Measurements from ENCODE around the gene MTFP1.
"Not testable (repeated sequence)": the region's sequence is repeated elsewhere in the genome, so short reads cannot be mapped to it uniquely, and the experiment has no call there.

MTFP1 gene

DNA sequence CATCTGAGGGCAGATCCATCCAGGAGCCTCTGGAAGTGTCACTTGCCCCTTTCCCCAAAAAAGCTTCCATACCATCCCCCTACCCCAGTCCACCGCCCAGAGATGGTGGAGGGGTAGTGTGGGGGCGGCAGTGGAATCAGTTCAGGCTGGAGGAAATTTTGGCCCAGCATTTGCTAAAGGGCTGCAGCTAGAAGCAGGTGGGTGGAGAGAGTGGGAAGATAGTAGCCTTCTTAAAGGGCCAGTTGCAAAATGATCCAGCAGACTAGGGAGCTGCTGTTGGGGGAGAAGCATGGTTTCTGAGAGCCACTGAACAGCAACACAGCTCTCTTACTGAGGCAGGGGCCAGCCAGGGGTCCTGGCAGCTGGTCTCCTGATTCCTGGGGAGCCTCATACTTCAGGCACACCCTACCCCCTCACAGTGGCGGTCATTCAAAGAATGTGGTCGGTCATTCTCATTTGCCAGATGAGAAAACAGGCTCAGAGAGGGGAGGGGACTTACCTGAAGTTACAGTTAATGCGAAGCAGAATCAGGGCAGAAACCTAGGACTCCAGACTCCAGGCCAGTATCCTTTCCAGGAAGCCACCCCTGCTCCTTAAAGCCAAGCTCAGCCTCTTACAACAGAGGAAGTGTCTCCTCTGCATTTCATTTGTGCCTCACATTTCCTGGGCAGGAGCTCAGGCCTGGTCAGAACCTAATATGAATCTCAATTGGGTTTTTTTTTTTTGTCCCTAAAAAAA, 23.4 kb upstream of the MTFP1 start:
- DNase-seq (ENCODE audit: low read depth in 3 of 3): no peak

GRCh38 chr22:30402766-30403104, 22.8 kb upstream of the MTFP1 start:
- DNase-seq (ENCODE audit: low read depth in 3 of 3): not testable (repeated sequence)

- no peak for DNase-seq (ENCODE audit: low read depth in 3 of 3)
These were observed 21.3 kb upstream of the MTFP1 start for GRCh38 chr22:30404307-30404706.

DNA sequence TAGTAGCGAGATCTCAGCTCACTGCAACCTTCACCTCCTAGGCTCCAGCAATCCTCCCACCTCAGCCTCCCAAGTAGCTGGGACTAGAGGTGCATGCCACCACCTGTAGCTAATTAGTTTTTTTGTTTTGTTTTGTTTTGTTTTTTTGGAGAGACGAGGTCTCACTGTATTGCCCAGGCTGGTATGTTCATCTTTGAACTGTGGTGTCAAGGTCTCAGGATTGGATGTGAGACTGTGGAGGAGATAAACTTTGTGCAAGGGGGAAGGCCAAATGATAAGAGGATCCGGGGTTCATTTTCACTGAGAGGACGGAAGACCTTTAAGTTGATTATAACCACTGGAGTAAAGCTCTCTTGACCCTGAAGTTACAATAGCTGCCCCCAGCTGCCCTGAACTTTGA, 19.8 kb upstream of the MTFP1 start:
- no peak for DNase-seq (ENCODE audit: low read depth in 3 of 3)

DNA sequence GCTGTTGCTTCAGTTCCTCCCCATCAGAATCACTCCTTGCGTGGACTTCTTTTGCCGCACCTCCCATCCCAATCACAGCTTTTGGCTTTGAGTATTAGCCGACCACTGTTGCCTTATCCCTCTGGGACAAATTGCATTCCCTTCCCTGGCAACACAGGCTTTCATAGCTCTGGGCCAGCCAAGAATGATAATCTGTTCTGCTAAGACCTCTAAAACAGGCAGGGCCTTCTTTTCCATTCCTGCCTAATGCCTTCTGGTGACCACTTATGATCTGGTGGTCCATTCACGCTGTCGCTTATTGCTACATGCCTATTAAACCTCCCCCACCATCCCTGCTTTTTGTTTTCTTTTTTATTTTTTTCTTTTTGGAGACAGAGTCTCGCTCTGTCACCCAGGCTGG, 19.2 kb upstream of the MTFP1 start:
- DNase-seq (ENCODE audit: low read depth in 3 of 3): no peak

DNA sequence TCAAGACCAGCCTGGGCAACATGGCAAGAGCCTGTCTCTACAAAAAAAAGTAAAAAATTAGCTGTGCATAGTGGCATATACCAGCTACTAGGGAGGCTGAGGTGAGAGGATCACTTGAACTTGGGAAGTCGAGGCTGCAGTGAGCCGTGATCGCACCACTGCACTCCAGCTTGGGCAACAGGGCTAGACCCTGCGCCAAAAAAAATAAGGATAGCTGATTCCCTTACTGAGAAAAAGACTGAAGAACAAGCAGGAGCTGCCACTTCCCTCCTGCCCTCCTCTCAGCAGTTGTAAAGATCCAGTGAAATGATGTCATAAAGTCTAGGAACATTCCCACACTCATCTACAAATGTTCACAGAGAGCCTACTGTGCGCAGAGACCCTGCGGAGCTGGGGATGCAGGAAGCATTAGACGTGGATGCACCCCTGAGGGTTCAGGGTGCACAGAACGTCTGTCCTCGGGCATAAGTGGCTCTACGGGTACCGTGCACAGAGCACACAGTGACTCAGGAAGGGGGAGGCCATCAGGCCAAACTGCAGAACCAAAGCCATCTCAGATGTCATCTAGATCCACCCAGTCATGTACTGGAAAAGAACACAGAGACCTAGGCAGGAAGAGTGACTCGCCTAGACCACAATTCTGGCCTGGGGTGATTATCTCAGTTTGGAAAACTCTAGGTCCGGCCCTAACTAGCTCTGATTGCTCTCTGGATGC, 17.0 kb upstream of the MTFP1 start:
- DNase-seq (ENCODE audit: low read depth in 3 of 3): no peak

DNA sequence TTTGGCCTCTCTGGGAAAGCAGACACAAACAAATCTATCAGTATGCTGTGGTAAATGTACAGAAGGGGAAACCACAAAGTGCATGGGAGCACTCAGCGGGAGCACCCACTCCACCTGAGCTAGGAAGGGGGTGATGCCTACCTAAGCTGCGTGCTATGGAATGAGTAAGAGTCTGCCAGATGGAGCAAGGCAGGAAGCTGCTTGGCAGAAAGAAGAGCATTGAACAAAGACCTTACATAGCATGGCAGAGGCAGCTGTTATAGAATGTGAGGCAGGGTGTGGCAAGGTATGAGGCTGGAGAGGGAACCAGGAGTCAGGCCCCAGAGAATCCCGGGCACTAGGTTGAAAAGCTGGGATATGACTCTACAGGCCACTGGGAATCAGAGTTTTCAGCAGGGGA, 13.8 kb upstream of the MTFP1 start:
- DNase-seq (ENCODE audit: low read depth in 3 of 3): no peak

DNA sequence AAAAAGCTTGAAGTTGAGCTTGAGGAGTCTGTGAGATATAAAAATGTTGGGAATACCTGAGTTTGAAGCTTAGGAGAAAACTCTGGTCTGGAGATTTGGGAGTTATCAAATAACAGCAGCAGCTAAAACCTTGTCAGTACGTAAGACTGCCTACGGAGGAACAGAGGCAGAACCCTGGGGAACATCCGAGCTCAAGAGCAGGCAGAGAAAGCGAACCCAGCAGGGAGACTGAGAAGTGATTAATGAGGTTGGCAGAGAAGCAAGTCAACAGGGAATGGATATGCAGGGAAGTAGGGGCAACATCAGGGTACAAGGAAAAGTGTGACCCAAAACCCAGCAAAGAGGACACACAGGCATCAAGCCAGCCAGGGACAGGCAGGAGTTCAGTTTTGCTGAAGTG, 12.6 kb upstream of the MTFP1 start:
- DNase-seq (ENCODE audit: low read depth in 3 of 3): no peak

DNA sequence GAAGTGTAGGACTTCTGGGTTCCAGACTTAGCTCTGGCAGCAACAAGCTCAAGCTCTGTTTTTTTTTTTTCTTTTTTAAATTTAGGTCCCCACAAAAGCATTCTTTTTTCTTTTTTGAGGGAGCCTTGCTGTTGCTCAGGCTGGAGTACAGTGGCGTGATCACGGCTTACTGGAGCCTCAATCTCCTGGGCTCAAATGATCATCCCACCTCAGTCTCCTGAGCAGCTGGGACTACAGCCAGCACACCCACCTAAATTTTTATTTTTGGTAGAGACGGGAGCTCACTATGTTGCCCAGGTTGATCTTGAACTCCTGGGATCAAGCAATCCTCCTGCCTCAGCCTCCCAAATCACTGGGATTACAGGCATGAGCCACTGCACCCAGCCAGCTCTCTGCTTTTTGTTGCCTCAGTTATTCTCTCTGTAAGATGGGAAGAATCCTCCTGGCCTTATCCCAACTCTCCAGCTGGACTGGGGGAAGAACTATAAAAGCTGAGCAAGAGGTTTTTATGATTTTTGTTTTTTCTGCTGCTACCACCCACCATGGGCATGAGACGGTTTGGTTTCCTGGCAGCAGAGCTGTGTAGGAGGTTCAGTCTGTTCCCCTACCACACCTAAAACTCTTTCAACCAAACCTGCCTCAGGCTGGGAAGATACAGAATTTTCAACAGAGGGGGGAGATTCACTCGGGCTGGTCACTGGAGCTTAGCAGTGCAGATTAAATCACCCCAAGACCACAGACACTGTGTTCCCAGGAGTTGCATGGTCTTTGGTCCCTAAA, 11.6 kb upstream of the MTFP1 start:
- no peak for DNase-seq (ENCODE audit: low read depth in 3 of 3)

DNA sequence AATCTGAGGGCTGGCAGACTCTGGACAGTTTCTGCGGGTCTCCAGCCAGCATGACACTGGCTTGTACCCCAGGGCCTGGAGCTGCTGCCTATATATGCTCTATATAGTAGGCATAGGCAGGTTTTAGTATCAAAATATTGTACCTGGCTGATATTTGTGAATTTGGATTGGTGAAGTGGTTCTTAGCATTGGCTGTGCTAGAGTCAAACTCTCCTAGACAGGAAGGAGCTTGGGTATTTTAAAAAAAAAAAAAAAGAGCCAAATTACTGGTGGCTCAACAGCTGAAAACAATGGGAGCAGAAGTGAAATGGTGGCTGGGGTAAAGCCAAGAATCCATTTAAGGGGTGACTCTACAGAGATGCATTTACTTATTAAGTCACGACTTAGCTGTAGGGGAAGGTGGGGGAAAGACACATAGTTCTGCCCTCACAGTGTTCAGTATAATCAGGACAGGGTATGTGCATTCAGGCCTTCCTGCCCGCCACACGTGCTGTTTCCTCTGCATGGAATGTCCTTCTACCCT, 11.0 kb upstream of the MTFP1 start:
- DNase-seq (ENCODE audit: low read depth in 3 of 3): no peak

GRCh38 chr22:30416403-30416802, 9.2 kb upstream of the MTFP1 start:
- DNase-seq (ENCODE audit: low read depth in 3 of 3): no peak

GRCh38 chr22:30416837-30417236, 8.7 kb upstream of the MTFP1 start:
- no peak for DNase-seq (ENCODE audit: low read depth in 3 of 3)

DNA sequence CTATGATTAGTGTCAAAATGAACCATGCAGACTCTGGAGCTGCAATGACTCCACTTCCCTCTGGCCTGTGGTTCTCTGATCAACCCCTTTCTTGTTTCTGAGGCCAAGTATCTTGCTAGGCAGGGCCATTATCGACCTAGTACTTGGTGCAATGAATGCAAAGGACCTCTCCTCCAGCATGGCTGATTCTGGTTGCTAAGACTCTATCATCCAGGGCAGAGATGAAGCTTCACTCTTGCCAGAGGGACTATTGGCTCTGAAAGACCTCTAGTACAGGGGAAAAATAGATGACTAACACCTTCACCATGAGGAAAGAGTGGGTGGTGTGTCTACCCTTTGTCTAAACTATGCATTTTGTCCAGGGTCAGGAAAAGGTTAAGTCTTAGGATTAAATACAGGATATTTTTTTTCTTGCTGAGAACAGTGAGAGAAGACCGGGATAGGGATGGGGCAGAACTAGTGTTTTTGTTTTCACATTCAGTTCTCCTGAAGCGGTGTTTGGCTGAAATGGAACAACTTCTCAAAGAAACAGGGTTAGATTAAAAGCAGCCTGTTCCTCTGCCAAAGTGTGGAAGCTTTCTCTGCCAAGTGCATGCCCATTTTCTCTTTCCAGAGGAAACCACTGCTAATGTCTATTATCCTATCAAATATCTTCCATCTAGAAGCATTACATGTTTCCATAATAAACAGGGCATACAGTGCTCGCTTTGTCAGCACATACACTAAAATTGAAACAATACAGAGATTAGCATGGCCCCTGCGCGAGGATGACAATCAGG, 5.0 kb upstream of the MTFP1 start:
- no peak for DNase-seq (ENCODE audit: low read depth in 3 of 3)

DNA sequence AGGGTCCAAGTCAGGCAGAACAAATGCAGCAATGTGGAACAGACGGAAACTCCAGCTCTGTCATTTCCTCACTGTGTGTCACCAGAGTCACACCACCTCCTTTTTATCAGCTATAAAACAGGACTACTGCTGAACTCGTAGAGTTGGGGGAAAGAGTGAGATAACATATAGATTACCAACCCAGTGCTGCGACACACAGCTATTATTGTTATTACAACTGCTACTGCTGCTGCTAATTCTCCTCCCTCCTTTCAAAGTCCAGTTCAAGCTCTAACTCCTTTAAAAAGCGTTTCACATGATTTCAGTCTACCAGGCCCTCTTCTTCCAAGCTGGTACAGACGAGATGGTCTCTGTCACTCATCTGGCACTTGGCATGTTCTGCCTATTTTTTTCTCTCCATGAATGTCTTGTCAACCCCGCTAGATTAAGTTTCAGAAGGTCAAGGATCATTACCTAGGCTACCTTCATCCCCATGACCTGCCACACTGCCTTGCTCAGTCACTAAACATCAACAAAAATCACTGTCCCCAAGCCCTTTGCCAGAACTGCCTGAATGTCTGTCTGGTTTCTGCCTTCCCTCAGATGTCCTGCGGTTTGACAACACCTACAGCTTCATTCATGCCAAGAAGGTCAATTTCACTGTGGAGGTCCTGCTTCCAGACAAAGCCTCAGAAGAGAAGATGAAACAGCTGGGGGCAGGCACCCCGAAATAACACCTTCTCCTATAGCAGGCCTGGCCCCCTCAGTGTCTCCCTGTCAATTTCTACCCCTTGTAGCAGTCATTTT, 3.7 kb upstream of the MTFP1 start:
- no peak for DNase-seq (ENCODE audit: low read depth in 3 of 3)

GRCh38 chr22:30422481-30423300, 2.9 kb upstream of the MTFP1 start:
- peak in 1 of 3 experiments; percentile 54 for DNase-seq (ENCODE audit: low read depth in 3 of 3)

DNA sequence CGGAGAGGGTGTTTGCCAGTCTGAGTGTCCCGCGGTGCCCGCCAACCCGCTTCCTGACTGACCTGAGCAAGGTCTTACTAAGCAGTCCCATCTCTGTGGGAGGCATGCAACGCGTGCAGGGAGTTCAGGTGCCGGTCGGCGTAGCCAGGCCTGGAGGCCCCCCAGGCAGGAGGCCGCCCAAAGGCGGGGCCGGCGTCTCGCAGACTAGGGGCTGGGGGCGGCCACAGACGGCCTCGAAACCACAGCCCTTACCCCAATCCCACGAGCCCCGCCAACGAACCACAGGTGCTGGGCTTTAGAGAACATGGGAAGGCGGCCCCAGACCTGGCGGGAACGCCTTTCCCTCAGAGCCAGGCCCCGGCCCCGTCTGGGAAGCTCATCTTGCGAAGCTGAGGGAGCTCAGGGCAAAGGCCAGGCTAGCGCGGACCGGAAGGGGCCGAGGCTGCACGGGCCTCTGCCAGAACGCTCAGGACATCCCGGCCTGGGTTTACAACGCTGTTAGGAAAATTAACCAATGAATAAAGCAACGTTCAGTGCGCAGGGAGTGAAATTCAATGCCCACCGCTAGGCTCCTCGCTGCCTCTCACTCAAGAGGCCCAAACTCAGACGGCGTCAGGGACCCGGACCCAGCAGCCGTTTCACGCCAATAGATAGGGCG, 2.1 kb upstream of the MTFP1 start:
- peak in 2 of 3 experiments; percentile 17 to 65 for DNase-seq (ENCODE audit: low read depth in 3 of 3)

DNA sequence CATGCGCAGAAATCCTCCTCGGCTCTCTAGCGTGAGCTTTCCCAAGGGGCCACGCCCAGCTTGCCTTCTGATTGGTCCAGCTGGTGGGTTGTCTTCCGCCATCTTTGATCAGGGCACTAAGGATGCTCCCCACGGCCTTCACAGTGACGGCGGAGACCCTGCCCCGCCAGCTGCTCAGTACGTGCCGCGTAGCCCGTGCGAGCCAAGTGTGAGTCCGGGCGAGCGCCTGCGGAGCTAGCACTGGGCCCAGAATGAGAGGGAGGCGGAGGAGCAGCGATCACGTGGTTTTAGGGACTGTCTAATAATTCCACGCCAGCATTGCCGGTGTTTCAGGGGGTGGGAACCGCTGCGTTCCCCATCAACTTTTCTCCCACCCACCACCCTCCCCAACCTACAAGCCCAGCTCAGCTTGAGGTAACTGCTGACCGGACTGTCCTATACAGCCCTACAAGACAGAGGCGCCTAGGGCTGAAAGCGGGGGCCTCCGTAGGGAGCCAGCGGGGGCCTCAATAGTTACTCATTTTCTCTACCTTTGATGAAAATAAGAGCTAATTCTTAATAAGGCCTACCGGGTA, 1.5 kb upstream of the MTFP1 start:
- DNase-seq (ENCODE audit: low read depth in 3 of 3): peak; percentile 94 to 98 (median 98)

- no peak for DNase-seq (ENCODE audit: low read depth in 3 of 3)
These were observed 838 bp upstream of the MTFP1 start for GRCh38 chr22:30424534-30425326.

GRCh38 chr22:30425327-30425615, 297 bp upstream of the MTFP1 start:
- no peak for DNase-seq (ENCODE audit: low read depth in 3 of 3)

Data from stimulated activated CD4-positive, alpha-beta T cell treated with anti-CD3 and anti-CD28 coated beads, TNF-alpha, amount 100 ng/mL, for 24 hours (primary cell).